ENCODE results near the gene WASHC4. TPM values are rescaled to one million over a fixed set of nuclear protein-coding genes. Genes with fewer than 3 reads are reported as not detected.

Gene WASHC4
- total RNA-seq, 1 experiment from 2014 or later: 41.2 TPM

GRCh38 chr12:105196090-105196489 is 88.6 kb downstream of the WASHC4 start:
- no peak overlapping the region for H3K27ac Mint-ChIP-seq
- H2BK20ac ChIP-seq (ENCODE audit: low read depth, low read length, poor library complexity, severe bottlenecking): no peak overlapping the region

More at GRCh38 chr12:105196090-105196489, 88.6 kb downstream of the WASHC4 start:
- Histone ChIP-seq H2BK15ac (ENCODE audit: low read depth, low read length) (no peak overlapping the region), H2AFZ (ENCODE audit: low read length) (no peak overlapping the region), H2BK5ac (ENCODE audit: insufficient read length, low read length) (no peak overlapping the region), H3K23me2 (ENCODE audit: insufficient read length, low read depth, low read length, poor library complexity, severe bottlenecking) (no peaks in the 10 kb centered on the region), H2BK120ac (ENCODE audit: low read depth, low read length, poor library complexity, severe bottlenecking) (no peak overlapping the region), H3T11ph (ENCODE audit: low read length) (no peak overlapping the region), H4K20me1 (ENCODE audit: control insufficient read depth, insufficient read depth, insufficient read length) (no peaks in the 10 kb centered on the region), H4K91ac (ENCODE audit: insufficient read length, low read depth, low read length) (no peak overlapping the region), H4K5ac (ENCODE audit: insufficient read length, low read depth, low read length) (no peak overlapping the region), H3K27ac (ENCODE audit: insufficient read length, low read depth, low read length) (no peak overlapping the region), H3K4me1 (ENCODE audit: insufficient read depth, low read length) (no peaks in the 10 kb centered on the region), H3K27me3 (ENCODE audit: insufficient read depth, low read length) (no peaks in the 10 kb centered on the region; the same call in 1 of the 2 replicates), H3K9me3 (ENCODE audit: control insufficient read depth, low read depth, low read length) (no peaks in the 10 kb centered on the region), H3K56ac (ENCODE audit: insufficient read length, low read depth, low read length) (no peak overlapping the region), H3K18ac (ENCODE audit: insufficient read length, low read depth, low read length) (no peak overlapping the region), H3K23ac (ENCODE audit: insufficient read length, low read depth, low read length) (no peak overlapping the region), H3K14ac (ENCODE audit: insufficient read depth, low read length) (no peak overlapping the region), H3K4ac (ENCODE audit: low read depth, low read length) (no peak overlapping the region), H2BK12ac (ENCODE audit: insufficient read length, low read depth, low read length) (no peak overlapping the region), H3K9ac (ENCODE audit: extremely low read depth, insufficient read length, low read length) (no peak overlapping the region), H3K4me2 (ENCODE audit: insufficient read depth, insufficient read length, low read length) (no peak overlapping the region), H4K8ac (replicated peaks; ENCODE audit: insufficient read length, low read depth, low read length) (no peak overlapping the region), H3K79me1 (ENCODE audit: insufficient read depth, low read depth, low read length, poor library complexity, severe bottlenecking) (no peaks in the 10 kb centered on the region), H3K79me2 (ENCODE audit: insufficient read depth, low read length) (no peaks in the 10 kb centered on the region), H2AK5ac (ENCODE audit: insufficient read length, low read length) (no peak overlapping the region)
- Mint-ChIP-seq H3K4me1 (0 out of 4 replicates have a peak, but pooled peaks cover 0 to under 1% of the 10 kb centered on the region in 2 experiments), H3K27me3 (ENCODE audit: low read depth) (no peaks in the 10 kb centered on the region; the same call in 1 of the 2 replicates), H3K4me3 (no peak overlapping the region), H3K36me3 (ENCODE audit: insufficient read depth in 1 of 3, low read depth in 3 of 3) (peaks cover 10 to 45% (median 42%) of the 10 kb centered on the region in 3 experiments; a peak in 6 of 7 replicates), H3K9me3 (no peaks in the 10 kb centered on the region)
- TF ChIP-seq CTCF (conservative IDR thresholded peaks at IDR 0.05): no peak
- WGBS (ENCODE audit: extremely low coverage, insufficient read length, low lambda C conversion rate): no CpG with 5 or more reads among the region's 6 CpGs
- DNase-seq: no peak
